Endothelial cell of umbilical vein (primary cell): Measurements from ENCODE around the gene MED8. TPM values are rescaled to one million over a fixed set of nuclear protein-coding genes. Genes with fewer than 3 reads are reported as not detected.

ENCODE experiments used
- BruUV-seq: library from RNA; stranded (reverse); fragments of 400-500 nt; replicated peaks from 2 replicates; lab custom pipeline; 2021; lab: Mats Ljungman, UMichigan
- CTCF ChIA-PET: fragments of 300-600, 350-600 bp; sonication (Branson Sonifier 250); formaldehyde crosslinking; loops from one replicate; lab custom pipeline; 2021; ENCODE audit warnings: antibody characterized with exemption, inconsistent platforms; lab: Charles Lee
- POLR2A ChIA-PET: fragments of 300-600, 350-600 bp; sonication (Branson Sonifier 250); formaldehyde crosslinking; loops from one replicate; lab custom pipeline; 2021; ENCODE audit warnings: antibody characterized with exemption, inconsistent platforms; lab: Charles Lee
- DNase-seq: peaks from one replicate; pipeline ENCODE4 v3.0.0-alpha.2; 2011; ENCODE audit warnings: low read depth, low spot score
- FAIRE-seq: peaks from 2 replicates; lab custom pipeline; 2011; peaks lifted over from hg19 to GRCh38; lab: Jason Lieb, UNC
- H2AFZ ChIP-seq: 2 replicates; pipeline ENCODE4 v1.6.0; 2012; ENCODE audit warnings: low read depth, low read length, control low read depth, inconsistent platforms
- H3K27ac ChIP-seq: 2 replicates; pipeline ENCODE4 v1.5.1; 2011; ENCODE audit warnings: low read depth, mild to moderate bottlenecking, control low read depth, low read length, moderate library complexity; ENCODE audit not compliant: insufficient read depth
- H3K27me3 ChIP-seq, 2 experiments: 2 replicates each; pipeline versions ENCODE4 v1.6.0 to v1.6.1; 2011; ENCODE audit warnings: low read length in 2 of 2, mixed read lengths in 1 of 2; ENCODE audit not compliant: control insufficient read depth in 2 of 2, insufficient read depth in 2 of 2
- H3K36me3 ChIP-seq, 2 experiments: 2 replicates in 1 of 2; 3 replicates in 1 of 2; pipeline ENCODE4 v1.5.1; 2011; ENCODE audit warnings: low read length in 2 of 2, mild to moderate bottlenecking in 1 of 2, moderate library complexity in 1 of 2; ENCODE audit not compliant: control insufficient read depth in 2 of 2, insufficient read depth in 2 of 2; ENCODE audit errors: extremely low read depth in 1 of 2
- H3K4me1 ChIP-seq: 3 replicates; pipeline ENCODE4 v1.5.1; 2011; ENCODE audit warnings: mild to moderate bottlenecking, low read length; ENCODE audit not compliant: control insufficient read depth, insufficient read depth; ENCODE audit errors: extremely low read depth
- H3K4me2 ChIP-seq: 2 replicates; pipeline ENCODE4 v1.6.1; 2011; ENCODE audit warnings: low read length, control low read depth, mixed read lengths; ENCODE audit not compliant: insufficient read depth
- H3K4me3 ChIP-seq, 3 experiments: fragments of 200-600 bp in 1 of 3; sonication (generic), shearing (Covaris generic) in 1 of 3; replicated peaks in 1 of 3; 2 replicates each; pipeline ENCODE4 v1.5.1; 2011 to 2016; ENCODE audit warnings: control low read depth in 3 of 3, low read length in 3 of 3, mild to moderate bottlenecking in 2 of 3, inconsistent platforms in 1 of 3, low read depth in 1 of 3, moderate library complexity in 1 of 3; ENCODE audit not compliant: insufficient read depth in 1 of 3
- H3K79me2 ChIP-seq: 2 replicates; pipeline ENCODE4 v1.6.0; 2012; ENCODE audit warnings: low read length, inconsistent platforms; ENCODE audit not compliant: control insufficient read depth, insufficient read depth
- H3K9ac ChIP-seq: replicated peaks from 2 replicates; pipeline ENCODE3; 2011; ENCODE audit warnings: low read length, control low read depth; ENCODE audit not compliant: insufficient read depth; ENCODE audit errors: extremely low read depth
- H3K9me1 ChIP-seq: replicated peaks from 3 replicates; pipeline ENCODE4 v1.6.0; 2011; ENCODE audit warnings: mild to moderate bottlenecking, low read length; ENCODE audit not compliant: control insufficient read depth, insufficient read depth; ENCODE audit errors: extremely low read depth
- H3K9me3 ChIP-seq: replicated peaks from 2 replicates; pipeline ENCODE4 v1.5.1; 2012; ENCODE audit warnings: low read length, inconsistent platforms; ENCODE audit not compliant: control insufficient read depth, insufficient read depth
- H4K20me1 ChIP-seq: replicated peaks from 2 replicates; pipeline ENCODE3; 2011; ENCODE audit warnings: mild to moderate bottlenecking, low read length; ENCODE audit not compliant: control insufficient read depth, insufficient read depth; ENCODE audit errors: extremely low read depth
- FOS ChIP-seq: IDR thresholded peaks from 2 replicates; pipeline ENCODE4 v1.6.1; 2011; ENCODE audit warnings: mild to moderate bottlenecking, low read length, moderate library complexity, borderline replicate concordance; ENCODE audit not compliant: insufficient read depth
- GATA2 ChIP-seq: IDR thresholded peaks from 2 replicates; pipeline ENCODE4 v1.7.0; 2011; ENCODE audit warnings: low read depth, mild to moderate bottlenecking, moderate library complexity, mixed read lengths, low read length; ENCODE audit not compliant: insufficient read length, insufficient read depth
- JUN ChIP-seq: IDR thresholded peaks from 2 replicates; pipeline ENCODE4 v1.6.1; 2011; ENCODE audit warnings: borderline replicate concordance, low read depth; ENCODE audit not compliant: insufficient read length, insufficient read depth
- MYC ChIP-seq: IDR thresholded peaks from one replicate; pipeline ENCODE4 v1.6.1; 2011; ENCODE audit warnings: mild to moderate bottlenecking, low read depth, low read length
- POLR2A ChIP-seq: IDR thresholded peaks from 2 replicates; pipeline ENCODE4 v1.6.1; 2012; ENCODE audit warnings: low read depth, mild to moderate bottlenecking, control low read depth, low read length
- dilution Hi-C: fragments of 300-500 bp; cut with MboI; formaldehyde crosslinking; loops from one replicate; pipeline ENCODE4 v1.15.0; 2019; ENCODE audit warnings: low sequenced_read_pairs; ENCODE audit not compliant: extremely low pct_ligation_motif_present
- intact Hi-C: fragments of 100-400 bp; cut with micrococcal nuclease; formaldehyde crosslinking; loops from one replicate; pipeline ENCODE4 v1.10.0; 2022
- polyA plus RNA-seq, 4 experiments: library from polyadenylated mRNA; depleted of rRNA in 3 of 4; stranded (reverse) in 3 of 4; unstranded in 1 of 4; fragments of >200 nt; gene quantifications; 2 replicates each; pipeline versions ENCODE4 v1.2.1 to v1.2.3, GENCODE V29; 2011 to 2012; ENCODE audit warnings: missing spikeins in 1 of 4
- total RNA-seq: library from RNA; stranded (reverse); gene quantifications from 2 replicates; pipeline ENCODE4 v1.2.3, GENCODE V29; 2021
- TF ChIP-seq, protein P1 (sequence below): IDR thresholded peaks from 2 replicates; pipeline ENCODE4 v1.6.1; 2011; ENCODE audit not compliant: insufficient read depth, insufficient read length
- TF ChIP-seq, protein P2 (sequence below), 2 donors: IDR thresholded peaks; 1 replicate in 1 of 2; 2 replicates in 1 of 2; pipeline ENCODE4 v1.5.1; 2011; ENCODE audit warnings: low read length in 2 of 2, mild to moderate bottlenecking in 2 of 2, moderate library complexity in 2 of 2, control low read depth in 1 of 2, inconsistent platforms in 1 of 2, low read depth in 1 of 2; ENCODE audit not compliant: insufficient read depth in 1 of 2; ENCODE audit errors: extremely low read depth in 1 of 2

MED8 gene
- total and polyA plus RNA-seq, 2 donors (not counting 3 experiments of a cell fraction or from before 2014, with no cell fraction given), result 19.6 to 45.6 TPM

- FAIRE-seq, result no peak
- TF ChIP-seq, protein P1, sequence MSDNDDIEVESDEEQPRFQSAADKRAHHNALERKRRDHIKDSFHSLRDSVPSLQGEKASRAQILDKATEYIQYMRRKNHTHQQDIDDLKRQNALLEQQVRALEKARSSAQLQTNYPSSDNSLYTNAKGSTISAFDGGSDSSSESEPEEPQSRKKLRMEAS, result no peak
- TF ChIP-seq, protein P2, sequence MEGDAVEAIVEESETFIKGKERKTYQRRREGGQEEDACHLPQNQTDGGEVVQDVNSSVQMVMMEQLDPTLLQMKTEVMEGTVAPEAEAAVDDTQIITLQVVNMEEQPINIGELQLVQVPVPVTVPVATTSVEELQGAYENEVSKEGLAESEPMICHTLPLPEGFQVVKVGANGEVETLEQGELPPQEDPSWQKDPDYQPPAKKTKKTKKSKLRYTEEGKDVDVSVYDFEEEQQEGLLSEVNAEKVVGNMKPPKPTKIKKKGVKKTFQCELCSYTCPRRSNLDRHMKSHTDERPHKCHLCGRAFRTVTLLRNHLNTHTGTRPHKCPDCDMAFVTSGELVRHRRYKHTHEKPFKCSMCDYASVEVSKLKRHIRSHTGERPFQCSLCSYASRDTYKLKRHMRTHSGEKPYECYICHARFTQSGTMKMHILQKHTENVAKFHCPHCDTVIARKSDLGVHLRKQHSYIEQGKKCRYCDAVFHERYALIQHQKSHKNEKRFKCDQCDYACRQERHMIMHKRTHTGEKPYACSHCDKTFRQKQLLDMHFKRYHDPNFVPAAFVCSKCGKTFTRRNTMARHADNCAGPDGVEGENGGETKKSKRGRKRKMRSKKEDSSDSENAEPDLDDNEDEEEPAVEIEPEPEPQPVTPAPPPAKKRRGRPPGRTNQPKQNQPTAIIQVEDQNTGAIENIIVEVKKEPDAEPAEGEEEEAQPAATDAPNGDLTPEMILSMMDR (IDR thresholded peaks at IDR 0.05; ENCODE audit: extremely low read depth in 1 of 2, insufficient read depth in 1 of 2, low read depth in 1 of 2, low read length in 2 of 2), result no peak
- no peak for TF ChIP-seq MYC
- no peak for TF ChIP-seq JUN
- no peak overlapping the region for H3K4me2 ChIP-seq
These were observed 43.0 kb downstream of the MED8 start for GRCh38 chr1:43346636-43347035.

DNA sequence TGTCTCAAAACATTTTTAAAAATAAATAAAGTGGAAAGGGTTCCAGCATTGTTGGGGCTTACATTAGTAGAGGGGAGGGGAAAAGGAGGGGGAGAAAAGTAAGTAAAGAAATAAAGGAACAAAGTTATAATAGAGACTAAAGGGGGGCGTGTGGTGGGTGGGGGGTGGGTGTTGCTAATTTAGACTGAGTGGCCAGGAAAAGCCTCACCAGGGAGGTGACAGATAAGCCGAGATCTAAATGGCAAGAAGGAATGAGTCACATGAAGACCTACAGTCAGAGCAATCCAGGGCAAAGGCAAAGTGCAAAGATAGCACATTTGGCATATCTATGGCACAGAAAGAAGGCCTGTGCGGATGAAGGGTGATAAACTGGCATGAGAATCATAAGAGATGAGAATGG, 44.5 kb downstream of the MED8 start:
- no peaks in the 10 kb centered on the region for H3K9me1 ChIP-seq
- H3K4me1 ChIP-seq, result peaks cover 3% of the 10 kb centered on the region
- no peak overlapping the region for H2AFZ ChIP-seq
- no peak overlapping the region for H3K27ac ChIP-seq
- DNase-seq (no peak), FAIRE-seq (peak; percentile 46)
- no peak for TF ChIP-seq POLR2A
- peak; percentile 46 for TF ChIP-seq GATA2
- TF ChIP-seq JUN, result no peak
- peak; percentile 29 for TF ChIP-seq FOS
- no peak for TF ChIP-seq MYC
- no peaks in the 10 kb centered on the region for H3K79me2 ChIP-seq
- dilution Hi-C loops (no loop called here), intact Hi-C loops (no loop called here)
- no peak overlapping the region for H3K4me3 ChIP-seq
- no TSS peak for BruUV-seq
- CTCF ChIA-PET, result no interaction called here
- no peak overlapping the region for H3K9ac ChIP-seq
- H3K4me2 ChIP-seq, result no peak overlapping the region
- H3K36me3 ChIP-seq, result no peaks in the 10 kb centered on the region
- POLR2A ChIA-PET, result no interaction called here
- peaks cover 0 to 2% of the 10 kb centered on the region in 2 experiments for H3K27me3 ChIP-seq
- no peaks in the 10 kb centered on the region for H4K20me1 ChIP-seq
- H3K9me3 ChIP-seq, result no peaks in the 10 kb centered on the region

More at GRCh38 chr1:43346636-43347035, 43.0 kb downstream of the MED8 start:
- no peaks in the 10 kb centered on the region for H3K9me1 ChIP-seq
- no peak overlapping the region for H2AFZ ChIP-seq
- no peaks in the 10 kb centered on the region for H3K79me2 ChIP-seq
- ChIA-PET CTCF (no interaction called here), POLR2A (no interaction called here)
- H3K4me1 ChIP-seq, result peaks cover 3% of the 10 kb centered on the region
- no peaks in the 10 kb centered on the region for H4K20me1 ChIP-seq
- dilution Hi-C loops (no loop called here), intact Hi-C loops (no loop called here)
- no peaks in the 10 kb centered on the region for H3K36me3 ChIP-seq
- no peak overlapping the region for H3K4me3 ChIP-seq
- no peak for DNase-seq
- no peak overlapping the region for H3K27ac ChIP-seq
- no peaks in the 10 kb centered on the region for H3K27me3 ChIP-seq
- no peaks in the 10 kb centered on the region for H3K9me3 ChIP-seq
- BruUV-seq, result no TSS peak
- no peak overlapping the region for H3K9ac ChIP-seq
